Right forelimb (tissue), 1 donor: ENCODE measurements around the gene TAF6.

ENCODE experiments used
- DNase-seq: peaks from one replicate; pipeline ENCODE4 v3.0.0-alpha.2; 2018

Gene TAF6

DNA sequence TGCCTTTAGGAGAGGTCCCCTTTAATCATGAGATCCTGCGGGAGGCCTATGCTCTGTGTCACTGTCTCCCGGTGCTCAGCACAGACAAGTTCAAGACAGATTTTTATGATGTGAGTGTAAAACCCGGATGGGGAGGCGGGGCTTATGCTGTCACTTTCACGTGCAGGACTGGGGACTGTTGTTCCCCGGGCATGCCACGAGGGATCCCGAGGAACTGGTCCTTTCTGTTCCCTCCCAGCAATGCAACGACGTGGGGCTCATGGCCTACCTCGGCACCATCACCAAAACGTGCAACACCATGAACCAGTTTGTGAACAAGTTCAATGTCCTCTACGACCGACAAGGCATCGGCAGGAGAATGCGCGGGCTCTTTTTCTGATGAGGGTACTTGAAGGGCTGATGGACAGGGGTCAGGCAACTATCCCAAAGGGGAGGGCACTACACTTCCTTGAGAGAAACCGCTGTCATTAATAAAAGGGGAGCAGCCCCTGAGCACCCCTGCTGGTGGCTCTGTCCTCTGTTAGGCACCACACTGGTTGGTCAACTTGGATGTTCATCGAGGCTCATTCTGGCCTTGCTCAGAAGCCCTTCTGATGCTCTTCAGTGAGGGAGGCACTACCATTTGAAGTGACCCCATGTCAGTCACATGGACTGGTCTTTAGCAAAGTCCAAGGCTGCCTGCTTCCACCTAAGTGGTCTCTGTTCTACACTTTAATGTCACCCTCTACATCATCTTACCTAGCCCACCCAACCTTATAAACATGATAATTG, 27.6 kb downstream of the TAF6 start:
- DNase-seq = no peak

DNA sequence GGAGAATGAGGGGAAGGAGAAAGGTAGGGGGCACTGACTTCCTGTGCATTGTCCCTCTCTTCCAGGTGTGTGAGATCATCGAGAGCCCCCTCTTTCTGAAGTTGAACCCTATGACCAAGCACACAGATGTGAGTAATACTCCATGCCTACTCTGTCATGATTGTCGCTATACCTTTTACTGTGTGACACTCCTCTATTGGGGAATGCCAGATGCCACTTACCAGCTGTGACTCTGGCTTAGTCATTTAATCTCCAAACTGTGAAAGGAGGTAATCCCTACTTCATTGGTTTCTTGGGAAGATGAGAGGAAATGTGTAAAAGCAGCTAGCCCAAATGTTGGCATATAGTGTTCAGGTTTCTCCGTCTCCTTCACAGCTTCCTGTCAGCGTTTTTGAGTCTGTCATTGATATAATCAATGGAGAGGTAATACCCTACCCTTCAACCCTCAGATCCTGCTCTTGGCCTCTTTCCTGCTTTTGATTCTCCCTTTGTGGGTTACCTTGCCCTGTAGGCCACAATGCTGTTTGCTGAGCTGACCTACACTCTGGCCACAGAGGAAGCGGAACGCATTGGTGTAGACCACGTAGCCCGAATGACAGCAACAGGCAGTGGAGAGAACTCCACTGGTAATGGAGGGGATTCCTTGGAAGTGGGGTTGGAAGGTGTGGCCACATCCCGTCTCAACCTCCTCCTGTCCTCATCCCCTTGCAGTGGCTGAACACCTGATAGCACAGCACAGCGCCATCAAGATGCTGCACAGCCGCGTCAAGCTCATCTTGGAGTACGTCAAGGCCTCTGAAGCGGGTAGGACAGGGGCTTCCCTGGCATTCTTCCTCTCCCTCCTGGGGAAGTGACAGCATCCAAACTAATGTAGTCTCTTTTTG, 28.4 kb downstream of the TAF6 start:
- DNase-seq = no peak

DNA sequence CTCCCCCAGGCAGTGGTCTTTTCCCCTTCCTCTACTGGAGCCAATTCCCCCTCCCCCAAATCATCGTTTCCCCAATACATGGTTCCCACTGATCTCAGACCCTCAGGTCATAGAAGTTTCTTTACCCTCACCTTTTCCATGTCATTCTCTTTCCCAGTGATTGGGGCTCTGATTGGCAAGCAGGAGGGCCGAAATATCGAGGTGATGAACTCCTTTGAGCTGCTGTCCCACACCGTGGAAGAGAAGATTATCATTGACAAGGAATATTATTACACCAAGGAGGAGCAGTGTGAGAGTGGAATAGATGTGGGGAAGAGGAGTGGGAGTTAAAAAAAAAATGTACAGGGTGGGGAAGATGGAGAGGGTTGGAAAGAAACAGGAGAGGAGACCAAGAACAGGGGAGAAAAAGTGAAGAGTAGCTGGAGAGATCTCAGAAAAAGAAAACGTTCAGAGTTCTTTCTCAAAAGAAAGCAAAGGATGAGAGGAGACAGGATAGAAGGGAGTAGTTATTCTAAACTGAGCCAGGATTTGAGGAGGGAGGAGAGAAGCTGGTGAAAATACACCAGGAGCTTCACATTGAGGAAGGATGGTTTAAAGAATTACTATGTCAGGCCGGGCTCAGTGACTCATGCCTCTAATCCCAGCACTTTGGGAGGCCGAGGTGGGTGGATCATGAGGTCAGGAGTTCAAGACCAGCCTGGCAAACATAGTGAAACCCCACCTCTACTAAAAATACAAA, 29.5 kb downstream of the TAF6 start:
- no peak for DNase-seq

DNA sequence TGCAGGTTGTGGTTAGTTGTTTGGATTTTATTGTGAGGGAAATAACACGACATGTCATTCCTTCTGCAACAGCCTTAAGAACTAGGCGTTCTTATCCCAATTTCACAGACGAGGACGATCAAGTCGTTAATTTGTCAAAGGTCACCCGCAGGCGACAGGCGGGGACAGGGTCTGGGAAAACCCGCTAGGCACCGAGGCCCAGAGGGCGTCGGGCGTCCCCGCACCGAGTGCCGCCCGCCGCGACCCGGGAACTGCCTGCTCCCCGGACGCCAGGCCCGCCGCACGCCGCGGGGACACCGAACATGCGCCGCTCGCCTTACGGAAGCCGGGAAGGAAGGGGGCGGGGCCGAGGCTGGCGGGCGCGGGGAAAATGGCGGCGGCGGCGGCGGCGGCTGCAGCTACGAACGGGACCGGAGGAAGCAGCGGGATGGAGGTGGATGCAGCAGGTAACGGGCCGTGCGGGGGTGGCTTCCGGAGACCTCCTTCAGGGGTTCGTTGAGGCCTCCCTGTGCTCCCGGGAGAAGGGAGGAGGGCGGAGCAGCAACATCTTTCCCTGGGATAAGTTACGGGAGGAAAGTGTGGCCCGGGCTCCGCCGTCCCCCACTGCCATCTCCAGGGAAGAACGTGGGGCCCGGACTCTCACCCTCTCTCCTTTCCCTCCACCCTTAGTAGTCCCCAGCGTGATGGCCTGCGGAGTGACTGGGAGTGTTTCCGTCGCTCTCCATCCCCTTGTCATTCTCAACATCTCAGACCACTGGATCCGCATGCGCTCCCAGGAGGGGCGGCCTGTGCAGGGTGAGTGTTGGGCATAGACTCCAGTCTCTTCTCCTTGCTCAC, 30.3 kb downstream of the TAF6 start, which contains the start of gene COPS6:
Gene COPS6, plus strand, starts transcription at position 349 of the 837 bp plus-strand sequence. Its CDS starts 22 bp downstream, at position 371.
- peak; percentile 91 for DNase-seq

DNA sequence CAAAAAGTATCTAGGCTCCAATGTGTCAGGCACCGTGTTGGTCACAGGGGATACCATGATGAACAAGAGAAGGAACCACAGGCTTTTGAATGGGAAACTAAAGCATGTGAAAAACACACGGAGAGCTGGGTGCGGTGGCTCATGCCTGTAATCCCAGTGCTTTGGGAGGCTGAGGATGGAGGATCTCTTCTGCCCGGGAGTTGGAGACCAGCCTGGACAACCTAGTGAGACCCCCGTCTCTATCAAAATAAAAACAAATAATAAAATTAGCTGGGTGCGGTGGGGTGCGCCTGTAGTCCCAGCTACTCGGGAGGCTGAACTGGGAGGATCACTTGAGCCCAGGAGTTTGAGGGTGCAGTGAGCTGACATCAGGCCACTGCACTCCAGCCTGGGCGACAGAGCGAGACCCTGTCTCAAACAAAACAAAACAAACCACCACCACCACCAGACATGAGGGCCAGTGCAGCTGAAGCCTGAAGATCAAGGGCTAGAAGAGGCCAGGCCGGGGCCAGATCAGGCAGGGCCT, 31.0 kb downstream of the TAF6 start:
- no peak for DNase-seq

DNA sequence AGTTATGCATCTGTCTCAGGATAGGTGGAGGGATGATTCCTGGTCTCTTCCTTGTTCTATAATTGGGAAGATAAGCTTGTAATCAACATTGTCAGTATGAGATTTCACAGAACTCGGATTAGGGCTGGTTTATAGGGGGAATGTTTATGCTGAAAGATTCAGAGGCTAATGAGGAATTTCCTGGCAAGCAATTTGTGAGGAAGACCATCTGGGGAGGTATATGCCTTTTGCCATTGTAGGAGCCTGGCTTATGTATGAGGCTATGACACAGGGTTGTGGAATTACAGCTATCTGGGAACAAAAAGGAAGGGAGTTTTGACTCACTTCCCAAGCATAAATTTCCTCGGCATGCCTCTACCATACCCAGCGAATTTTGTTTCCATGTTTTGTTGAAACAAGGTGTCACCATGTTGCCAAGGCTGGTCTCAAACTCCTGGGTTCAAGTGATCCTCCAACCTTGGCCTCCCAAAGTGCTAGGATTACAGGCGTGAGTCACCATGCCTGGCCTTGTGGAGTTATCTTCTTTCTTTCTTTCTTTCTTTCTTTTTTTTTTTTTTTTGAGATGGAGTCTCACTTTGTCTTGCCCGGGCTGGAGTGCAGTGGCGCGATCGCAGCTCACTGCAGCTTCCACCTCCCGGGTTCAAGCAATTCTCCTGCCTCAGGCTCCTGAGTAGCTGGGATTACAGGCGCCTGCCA, 32.0 kb downstream of the TAF6 start:
- no peak for DNase-seq

DNA sequence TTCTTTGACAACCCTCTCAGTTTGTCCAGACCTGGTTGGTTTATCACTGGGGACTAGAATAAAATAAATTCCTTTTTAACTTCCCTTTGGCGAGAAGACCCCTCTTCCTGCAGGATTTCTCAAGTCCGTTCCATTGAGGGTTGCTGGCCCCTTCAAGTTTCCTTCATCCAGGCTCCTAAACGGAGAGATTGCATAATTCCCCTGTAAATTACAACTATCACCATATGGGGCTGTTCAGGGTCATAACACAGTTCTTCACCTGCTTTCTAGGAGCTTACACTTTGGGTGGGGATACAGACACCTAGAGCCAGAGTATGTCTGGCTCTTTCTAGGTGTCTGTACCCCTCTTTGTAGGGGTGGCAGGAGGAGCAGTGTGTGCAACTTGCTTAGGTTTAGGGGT, 33.6 kb downstream of the TAF6 start:
- no peak for DNase-seq

DNA sequence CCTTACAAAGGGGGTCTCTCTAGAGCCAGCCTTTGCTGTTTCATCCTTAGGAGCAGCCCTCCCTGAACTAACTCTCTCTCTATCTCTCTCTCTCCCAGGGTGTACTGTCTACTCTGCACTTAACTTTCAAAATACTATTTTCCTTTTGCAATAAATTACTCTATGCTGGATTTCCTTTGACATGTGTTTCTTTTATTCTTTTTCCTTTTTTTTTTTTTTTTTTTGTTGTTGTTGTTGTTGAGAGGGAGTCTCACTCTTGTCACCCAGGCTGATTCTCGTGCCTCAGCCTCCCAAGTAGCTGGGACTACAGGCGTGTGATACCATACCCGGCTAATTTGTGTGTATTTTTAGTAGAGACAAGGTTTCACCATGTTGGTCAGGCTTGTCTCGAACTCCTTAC, 36.2 kb downstream of the TAF6 start:
- DNase-seq = no peak

DNA sequence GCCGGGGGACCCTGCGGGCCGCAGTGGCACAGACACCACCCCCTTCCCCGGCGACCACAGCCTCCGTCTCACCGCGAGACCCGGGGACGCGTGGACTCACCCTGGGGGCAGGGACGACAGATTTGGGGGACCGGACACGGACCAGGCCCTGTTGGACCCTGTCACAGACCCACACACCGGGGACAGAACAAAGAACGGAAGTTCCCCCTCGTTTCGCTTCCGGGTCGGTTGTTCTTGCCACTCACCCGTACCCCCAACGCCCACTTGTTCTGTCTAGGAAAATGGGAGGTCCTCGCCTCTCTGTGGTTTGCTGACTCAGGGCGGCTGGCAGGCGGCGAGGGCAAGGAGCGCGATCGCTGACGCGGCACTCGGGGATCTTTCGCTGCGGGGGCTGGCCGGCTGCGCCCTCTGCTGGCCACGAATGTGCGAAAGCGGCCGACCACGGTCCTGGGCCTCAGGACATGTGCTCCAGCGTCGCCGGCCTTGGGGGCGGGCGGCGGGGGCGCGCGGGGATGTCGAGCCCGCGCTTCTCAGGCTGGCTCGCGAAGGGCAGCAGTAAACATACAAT, 37.5 kb downstream of the TAF6 start, which contains the start of gene ZNF3:
Gene ZNF3, minus strand, starts transcription at position 189 of the 568 bp plus-strand sequence. CDS start 4,366 bp downstream, outside the sequence.
- peak; percentile 99 for DNase-seq

DNA sequence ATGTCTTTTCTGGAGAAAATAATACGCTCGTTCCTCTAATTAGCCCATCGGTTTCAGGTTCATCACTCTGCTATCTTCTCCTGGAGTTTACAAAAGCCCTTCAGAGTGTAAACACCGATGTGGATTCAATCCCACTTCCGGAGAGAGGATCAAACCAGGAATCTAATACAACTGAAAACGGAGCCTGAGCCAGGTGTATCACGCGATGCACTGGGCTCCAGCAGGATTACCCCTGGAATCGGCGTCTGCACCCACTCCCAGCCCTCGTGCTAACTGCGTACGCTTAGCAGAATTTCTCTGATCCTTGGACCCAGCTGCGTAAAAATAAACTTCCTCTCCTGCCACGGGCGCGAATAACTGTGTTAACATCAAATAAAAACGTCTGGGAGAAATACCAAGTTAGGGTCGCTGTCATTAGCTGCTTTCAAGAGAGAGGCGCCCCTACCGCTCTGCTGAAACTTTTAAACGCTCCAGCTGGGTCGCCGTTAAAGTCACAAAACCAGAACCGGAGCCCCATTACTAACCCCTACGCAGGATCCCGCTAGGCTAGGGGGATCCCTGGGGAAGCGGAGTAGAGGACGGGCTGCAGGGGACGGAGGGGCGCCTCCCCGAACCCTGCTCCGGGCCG, 38.1 kb downstream of the TAF6 start:
- DNase-seq = no peak

DNA sequence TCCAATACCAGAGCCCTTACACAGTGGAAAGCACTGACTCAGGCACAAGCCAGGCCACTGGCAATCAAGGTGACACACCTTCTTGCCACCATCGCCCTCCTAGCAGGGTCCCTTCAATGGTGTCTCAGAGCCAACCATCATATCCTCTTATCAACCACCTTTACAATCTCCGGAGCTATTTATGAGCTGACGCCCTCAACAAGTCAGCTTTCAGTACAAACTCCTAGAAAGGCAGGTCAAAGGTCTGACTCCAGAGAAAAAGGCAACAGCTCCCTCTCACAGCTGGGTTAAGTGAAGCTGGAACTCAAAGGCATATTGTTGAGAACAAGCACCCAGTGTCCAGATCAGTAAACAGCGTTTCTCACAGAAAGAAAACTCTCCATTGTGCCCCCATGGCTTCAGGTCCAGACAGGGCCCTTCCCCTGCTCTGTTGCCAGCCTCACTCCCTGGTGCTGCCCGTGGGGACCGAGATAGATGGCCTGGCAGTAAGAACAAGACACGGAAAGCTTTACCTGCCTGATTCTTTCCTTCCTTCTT, 40.1 kb downstream of the TAF6 start:
- no peak for DNase-seq

DNA sequence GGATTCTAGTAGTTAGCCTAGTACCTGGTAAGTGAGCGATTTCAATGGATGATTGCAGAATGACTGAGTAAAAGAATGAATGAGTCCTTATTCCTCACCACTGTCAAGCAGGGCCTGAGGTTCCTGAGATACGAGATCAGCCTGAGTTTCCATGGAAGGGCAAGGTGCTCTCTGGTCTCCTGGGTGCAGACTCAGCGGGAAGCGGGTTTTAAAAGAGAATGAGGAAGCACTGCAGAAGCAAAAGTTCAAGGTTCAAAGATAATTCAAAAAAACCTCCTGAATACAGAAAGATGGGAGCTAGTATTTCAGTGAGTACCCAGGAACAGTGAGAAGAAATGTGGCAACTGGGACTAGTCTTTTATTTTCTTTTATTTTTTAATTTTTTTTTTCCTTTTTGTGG, 42.0 kb downstream of the TAF6 start:
- DNase-seq = no peak

DNA sequence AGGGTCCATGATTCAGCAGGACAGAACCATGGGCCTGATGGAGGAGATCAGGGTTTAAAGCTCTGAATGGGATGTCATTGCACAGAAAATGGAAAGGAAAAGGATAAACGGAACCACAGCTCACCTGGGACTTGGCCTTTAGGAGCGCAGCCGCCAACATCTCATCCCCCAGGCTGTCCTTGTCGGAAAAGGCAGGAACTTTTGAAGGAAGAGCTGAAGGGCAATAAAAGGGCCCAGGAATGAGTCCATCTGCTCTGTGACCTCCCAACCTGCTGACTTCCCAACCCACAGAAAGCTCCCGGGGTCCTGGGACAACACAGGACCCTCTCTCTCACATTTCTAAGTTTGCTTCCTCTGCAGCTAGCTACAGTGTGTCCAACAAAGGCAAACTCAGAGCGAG, 43.7 kb downstream of the TAF6 start:
- no peak for DNase-seq

DNA sequence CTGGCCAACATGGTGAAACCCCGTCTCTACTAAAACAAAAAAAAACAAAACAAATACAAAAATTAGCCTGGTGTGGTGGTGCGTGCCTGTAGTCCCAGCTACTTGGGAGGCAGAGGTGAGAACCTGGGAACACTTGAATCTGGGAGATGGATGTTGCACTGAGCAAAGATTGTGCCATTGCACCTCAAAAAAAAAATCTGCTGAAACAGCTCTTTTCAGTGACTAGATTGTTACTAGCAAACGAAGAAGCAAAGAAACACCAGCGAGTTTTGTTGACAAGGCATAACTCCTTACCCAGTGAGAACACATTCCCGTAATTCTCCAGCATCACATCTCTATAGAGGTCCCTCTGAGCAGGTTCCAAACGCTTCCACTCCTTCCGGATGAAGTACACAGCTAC, 44.3 kb downstream of the TAF6 start:
- DNase-seq = no peak

DNA sequence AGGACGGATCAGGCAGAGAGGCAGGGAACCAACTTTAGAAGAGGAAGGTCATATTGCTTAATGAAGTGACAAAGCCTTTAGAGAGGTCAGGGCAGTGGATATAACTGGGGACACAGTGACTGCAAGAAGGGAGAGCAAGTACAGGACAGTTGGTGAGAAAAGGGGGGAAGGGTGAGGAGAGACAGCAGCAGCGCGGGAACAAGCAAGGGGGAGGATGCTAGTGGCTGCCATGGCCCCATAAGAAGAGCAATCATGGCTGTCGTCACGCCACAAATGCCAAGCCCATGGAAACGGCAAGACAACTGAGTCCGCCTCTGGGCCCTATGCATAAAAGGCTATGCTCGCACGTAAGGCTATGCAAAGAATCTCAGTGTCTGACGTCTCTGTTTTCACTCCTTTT, 46.7 kb downstream of the TAF6 start:
- DNase-seq = no peak

DNA sequence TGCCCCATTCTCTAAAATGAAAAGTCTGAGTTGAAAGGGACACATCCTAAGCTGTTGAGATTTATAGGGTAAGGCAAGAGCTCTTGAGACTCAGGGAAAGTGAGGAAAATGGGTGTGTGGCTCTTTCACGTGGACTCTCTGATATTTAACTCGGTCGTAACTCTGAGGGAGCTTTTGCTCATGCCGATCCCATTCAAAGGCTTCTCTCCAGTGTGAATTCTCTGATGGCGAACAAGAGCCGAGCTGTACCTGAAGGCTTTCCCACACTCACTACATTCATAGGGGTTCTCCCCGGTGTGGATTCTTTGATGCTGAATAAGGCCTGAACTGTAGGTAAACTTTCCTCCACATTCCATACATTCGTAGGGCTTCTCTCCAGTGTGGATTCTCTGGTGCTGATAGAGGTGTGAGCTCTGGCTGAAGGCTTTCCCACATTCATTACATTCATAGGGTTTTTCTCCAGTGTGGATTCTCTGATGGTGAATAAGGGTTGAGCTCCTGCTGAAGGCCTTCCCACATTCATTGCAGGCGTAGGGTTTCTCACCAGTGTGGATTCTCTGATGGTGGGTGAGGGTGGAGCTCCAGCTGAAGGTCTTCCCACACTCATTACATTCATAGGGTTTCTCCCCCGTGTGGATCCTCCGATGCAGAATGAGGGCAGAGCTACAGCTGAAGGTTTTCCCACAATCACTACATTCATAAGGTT, 48.0 kb downstream of the TAF6 start:
- DNase-seq = no peak

DNA sequence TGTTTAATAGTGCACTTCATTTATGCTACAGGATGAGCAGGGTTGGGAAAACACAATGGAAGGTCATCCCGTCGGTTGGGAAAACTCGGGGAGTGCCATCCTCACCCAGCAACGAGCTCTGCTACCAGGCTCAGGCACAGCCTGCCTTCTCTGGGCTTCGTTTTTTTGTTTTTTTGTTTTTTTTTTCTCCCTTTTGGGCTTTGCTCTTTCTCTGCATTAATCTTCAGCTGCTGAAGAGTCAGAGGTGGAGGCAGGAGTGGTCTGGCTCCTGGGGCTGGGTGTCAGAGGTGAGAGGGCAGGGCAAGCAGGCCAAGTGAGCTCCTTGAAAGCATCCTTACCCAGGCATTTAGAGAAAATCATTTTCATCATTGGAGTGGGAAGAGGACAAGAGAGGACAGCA, 49.2 kb downstream of the TAF6 start:
- no peak for DNase-seq

DNA sequence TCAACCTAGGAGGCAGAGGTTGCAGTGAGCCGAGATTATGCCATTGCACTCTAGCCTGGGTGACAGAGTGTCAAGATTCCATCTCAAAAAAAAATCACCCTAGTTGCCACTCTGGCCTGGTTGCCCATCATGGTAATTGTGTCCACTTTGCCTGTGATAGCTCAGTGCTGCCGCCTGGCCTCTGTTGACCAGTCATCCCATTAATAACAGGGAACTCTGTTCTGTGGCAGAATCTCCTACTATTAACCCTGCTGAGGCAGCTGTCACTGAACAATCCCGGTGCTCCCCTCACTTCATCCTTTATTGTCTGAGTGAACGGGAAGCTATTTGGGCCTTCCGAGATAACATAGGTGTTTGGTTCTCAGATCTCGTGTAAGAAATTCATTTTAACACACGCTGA, 52.2 kb downstream of the TAF6 start:
- DNase-seq = no peak

DNA sequence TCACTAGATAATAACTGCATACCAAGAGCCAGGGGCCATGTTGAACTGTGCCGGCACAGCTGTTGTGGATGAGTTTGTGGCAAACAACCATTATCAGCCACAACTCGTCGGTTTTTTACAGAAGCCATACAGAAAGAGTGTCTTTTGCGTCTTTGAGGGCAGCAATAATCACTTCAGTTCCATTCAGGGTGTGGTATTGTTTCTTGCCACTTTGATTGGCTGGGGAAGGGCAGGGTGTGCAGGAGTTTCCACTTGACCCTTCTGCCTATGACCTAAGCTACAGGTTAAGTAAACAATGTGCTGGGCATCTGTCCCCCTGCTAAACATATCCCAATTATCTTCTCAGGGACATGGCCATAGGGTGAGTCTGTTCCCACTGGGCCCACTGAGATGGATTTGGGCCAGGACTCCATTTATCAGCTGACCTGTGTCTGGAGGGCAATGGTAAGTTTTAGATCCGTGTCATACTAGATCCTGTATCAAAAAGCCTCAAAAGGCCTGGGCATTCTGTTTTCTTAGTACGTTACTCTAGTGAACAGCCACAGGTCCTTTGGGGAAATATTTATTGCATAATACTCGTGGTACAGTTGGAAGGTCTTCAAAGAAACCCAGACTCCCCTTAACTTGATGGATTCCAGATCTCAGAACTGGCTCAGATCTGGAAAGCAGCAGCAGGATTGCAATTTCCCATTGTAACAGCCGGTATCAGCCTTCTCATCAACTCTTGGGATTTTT, 53.5 kb downstream of the TAF6 start:
- DNase-seq = no peak
